NCI-H1930 (cell line): ENCODE data around the gene TLL2.

Experiments
- DNase-seq, 2 experiments: peaks; one replicate each; lab custom pipeline; 2025; lab: John Stamatoyannopoulos, UW

The TLL2 gene

DNA sequence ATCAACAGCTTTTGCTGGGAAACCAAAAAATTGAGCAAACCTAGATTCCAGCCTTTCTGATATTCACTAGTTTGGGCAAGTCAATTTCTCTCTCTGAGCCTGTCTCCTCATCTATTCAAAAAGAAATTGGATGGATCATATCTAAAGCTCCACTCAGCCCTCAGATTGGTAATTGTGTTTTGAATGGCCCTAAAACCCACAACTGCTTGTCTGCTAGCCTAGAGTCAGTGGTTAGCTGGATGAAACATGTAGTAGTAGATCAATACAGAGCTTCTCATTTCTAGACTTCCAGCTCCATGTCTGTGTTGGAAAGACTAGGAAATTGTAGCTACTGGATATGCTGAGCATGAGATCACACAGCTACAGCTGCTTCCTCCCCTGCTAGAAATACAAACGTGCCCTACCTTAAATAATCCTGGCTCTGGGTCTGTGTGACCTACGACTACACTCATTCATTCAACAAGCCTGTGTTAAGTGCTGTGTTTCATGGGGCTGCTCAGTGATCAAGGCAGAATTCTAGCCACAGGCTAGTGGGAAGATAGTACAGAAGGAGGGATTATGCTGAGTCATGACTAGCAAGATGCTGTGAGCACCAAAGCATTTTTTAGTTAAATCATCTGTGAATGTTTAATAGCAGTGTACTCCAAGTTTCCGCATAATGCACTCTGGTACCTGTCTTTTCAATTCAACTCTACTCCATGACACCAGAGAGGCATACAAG is 193.8 kb downstream of the TLL2 start:
- DNase-seq, result no peak

- DNase-seq, result no peak
Observed at GRCh38 chr10:96317067-96317833, 196.5 kb downstream of the TLL2 start.
